H9 (cell line): Measurements from ENCODE around the gene IL24. TPM values are rescaled to one million over a fixed set of nuclear protein-coding genes. Genes with fewer than 3 reads are reported as not detected.

Experiments used
- DNase-seq: peaks from one replicate; pipeline ENCODE4 v3.0.0-alpha.2; 2017
- H2AFZ ChIP-seq: one replicate; pipeline ENCODE4 v1.6.1; 2013; ENCODE audit warnings: mild to moderate bottlenecking, low read length, control low read depth, moderate library complexity
- H2AK5ac ChIP-seq: 2 replicates; pipeline ENCODE4 v1.6.1; 2013; ENCODE audit warnings: low read length, control low read depth, mixed read lengths; ENCODE audit not compliant: insufficient read length
- H2BK120ac ChIP-seq: one replicate; pipeline ENCODE4 v1.6.1; 2013; ENCODE audit warnings: low read depth, mild to moderate bottlenecking, low read length, control low read depth, inconsistent platforms; ENCODE audit not compliant: poor library complexity, severe bottlenecking
- H2BK12ac ChIP-seq: 2 replicates; pipeline ENCODE4 v1.6.1; 2013; ENCODE audit warnings: low read length, control low read depth, mixed read lengths, low read depth; ENCODE audit not compliant: insufficient read length
- H2BK15ac ChIP-seq: 2 replicates; pipeline ENCODE4 v1.6.1; 2013; ENCODE audit warnings: low read depth, low read length, control low read depth
- H2BK20ac ChIP-seq: one replicate; pipeline ENCODE4 v1.6.1; 2013; ENCODE audit warnings: low read depth, mild to moderate bottlenecking, low read length, control low read depth, inconsistent platforms; ENCODE audit not compliant: poor library complexity, severe bottlenecking
- H2BK5ac ChIP-seq: 2 replicates; pipeline ENCODE4 v1.6.1; 2013; ENCODE audit warnings: low read length, control low read depth, mixed read lengths; ENCODE audit not compliant: insufficient read length
- H3K14ac ChIP-seq: 2 replicates; pipeline ENCODE4 v1.6.1; 2013; ENCODE audit warnings: low read length, control low read depth; ENCODE audit not compliant: insufficient read depth
- H3K18ac ChIP-seq: 2 replicates; pipeline ENCODE4 v1.6.1; 2013; ENCODE audit warnings: low read depth, mild to moderate bottlenecking, mixed read lengths, low read length, control low read depth; ENCODE audit not compliant: insufficient read length
- H3K23ac ChIP-seq: 2 replicates; pipeline ENCODE4 v1.6.1; 2013; ENCODE audit warnings: low read length, control low read depth, mixed read lengths, low read depth; ENCODE audit not compliant: insufficient read length
- H3K23me2 ChIP-seq: 2 replicates; pipeline ENCODE4 v1.6.1; 2013; ENCODE audit warnings: low read depth, mild to moderate bottlenecking, mixed read lengths, low read length, control low read depth; ENCODE audit not compliant: insufficient read length, poor library complexity, severe bottlenecking
- H3K27ac ChIP-seq: 2 replicates; pipeline ENCODE4 v1.5.1; 2013; ENCODE audit warnings: low read length, control low read depth, mixed read lengths, low read depth; ENCODE audit not compliant: insufficient read length
- H3K27me3 ChIP-seq: 2 replicates; pipeline ENCODE4 v1.6.1; 2013; ENCODE audit warnings: low read length, control low read depth, inconsistent platforms; ENCODE audit not compliant: insufficient read depth
- H3K4ac ChIP-seq: 2 replicates; pipeline ENCODE4 v1.6.1; 2013; ENCODE audit warnings: low read depth, mild to moderate bottlenecking, control low read depth, inconsistent platforms, low read length, moderate library complexity
- H3K4me1 ChIP-seq: 2 replicates; pipeline ENCODE4 v1.6.1; 2013; ENCODE audit warnings: low read length, control low read depth, inconsistent platforms; ENCODE audit not compliant: insufficient read depth
- H3K4me2 ChIP-seq: 2 replicates; pipeline ENCODE4 v1.6.1; 2013; ENCODE audit warnings: low read length, control low read depth, mixed read lengths; ENCODE audit not compliant: insufficient read length, insufficient read depth
- H3K56ac ChIP-seq: 2 replicates; pipeline ENCODE4 v1.6.1; 2013; ENCODE audit warnings: low read depth, mild to moderate bottlenecking, mixed read lengths, low read length, control low read depth; ENCODE audit not compliant: insufficient read length
- H3K79me1 ChIP-seq: 2 replicates; pipeline ENCODE4 v1.6.1; 2013; ENCODE audit warnings: low read depth, mild to moderate bottlenecking, moderate library complexity, low read length, control low read depth, inconsistent platforms; ENCODE audit not compliant: insufficient read depth, poor library complexity, severe bottlenecking
- H3K79me2 ChIP-seq: 2 replicates; pipeline ENCODE4 v1.6.1; 2013; ENCODE audit warnings: low read length, control low read depth, inconsistent platforms; ENCODE audit not compliant: insufficient read depth
- H3K9ac ChIP-seq: 2 replicates; pipeline ENCODE4 v1.6.1; 2013; ENCODE audit warnings: low read length, control low read depth, mixed read lengths; ENCODE audit not compliant: insufficient read length; ENCODE audit errors: extremely low read depth
- H3K9me3 ChIP-seq: one replicate; pipeline ENCODE4 v1.6.1; 2013; ENCODE audit warnings: low read depth, low read length, inconsistent platforms; ENCODE audit not compliant: control insufficient read depth
- H3T11ph ChIP-seq: one replicate; pipeline ENCODE4 v1.6.1; 2013; ENCODE audit warnings: mild to moderate bottlenecking, low read length, control low read depth, inconsistent platforms
- H4K20me1 ChIP-seq: one replicate; pipeline ENCODE4 v1.6.1; 2013; ENCODE audit not compliant: control insufficient read depth, insufficient read length, insufficient read depth
- H4K5ac ChIP-seq: 2 replicates; pipeline ENCODE4 v1.6.1; 2013; ENCODE audit warnings: low read depth, mild to moderate bottlenecking, mixed read lengths, low read length, control low read depth; ENCODE audit not compliant: insufficient read length
- H4K8ac ChIP-seq: replicated peaks from 2 replicates; pipeline ENCODE4 v1.6.1; 2013; ENCODE audit warnings: low read length, control low read depth, mixed read lengths, low read depth; ENCODE audit not compliant: insufficient read length
- H4K91ac ChIP-seq: 2 replicates; pipeline ENCODE4 v1.6.1; 2013; ENCODE audit warnings: low read depth, mild to moderate bottlenecking, moderate library complexity, mixed read lengths, low read length, control low read depth; ENCODE audit not compliant: insufficient read length
- H3K27ac Mint-ChIP-seq, 3 experiments: 2 replicates in 2 of 3; 3 replicates in 1 of 3; pipeline ENCODE4 v1.8.0; 2020 to 2021; ENCODE audit warnings: mixed read lengths in 3 of 3, mild to moderate bottlenecking in 1 of 3, moderate library complexity in 1 of 3
- H3K27me3 Mint-ChIP-seq: 2 replicates; pipeline ENCODE4 v1.8.0; 2021; ENCODE audit warnings: low read depth, mild to moderate bottlenecking, moderate library complexity, mixed read lengths
- H3K36me3 Mint-ChIP-seq, 3 experiments: 2 replicates in 2 of 3; 3 replicates in 1 of 3; pipeline ENCODE4 v1.8.0; 2020 to 2021; ENCODE audit warnings: low read depth in 3 of 3, mixed read lengths in 3 of 3; ENCODE audit not compliant: insufficient read depth in 1 of 3
- H3K4me1 Mint-ChIP-seq, 2 experiments: 2 replicates each; pipeline ENCODE4 v1.8.0; 2020; ENCODE audit warnings: mixed read lengths in 2 of 2
- H3K4me3 Mint-ChIP-seq, 2 experiments: 2 replicates in 1 of 2; 3 replicates in 1 of 2; pipeline ENCODE4 v1.8.0; 2020 to 2021; ENCODE audit warnings: mild to moderate bottlenecking in 2 of 2, mixed read lengths in 2 of 2, moderate library complexity in 1 of 2
- H3K9me3 Mint-ChIP-seq, 2 experiments: 2 replicates in 1 of 2; 3 replicates in 1 of 2; pipeline ENCODE4 v1.8.0; 2020; ENCODE audit warnings: mild to moderate bottlenecking in 2 of 2, mixed read lengths in 2 of 2, moderate library complexity in 1 of 2
- WGBS: extraction: QIAGEN DNeasy Blood & Tissue Kit; methylation state at CpG from one replicate; pipeline ENCODE4 v1.1.7; 2013; ENCODE audit warnings: missing lambda C conversion rate, low lambda C conversion rate, mixed read lengths; ENCODE audit not compliant: insufficient read length; ENCODE audit errors: extremely low coverage; 5-methylcytosine and 5-hydroxymethylcytosine counted together
- total RNA-seq: library from RNA; stranded (reverse); gene quantifications from 2 replicates; pipeline ENCODE4 v1.2.1, GENCODE V29; 2021
- TF ChIP-seq, protein P1 (sequence below): fragments of 200-600 bp; sonication (generic); conservative IDR thresholded peaks from 3 replicates; pipeline ENCODE4 v1.8.0; 2021; ENCODE audit warnings: antibody characterized with exemption, mild to moderate bottlenecking

Gene IL24
- total RNA-seq, 1 experiment from 2014 or later, result not detected

DNA sequence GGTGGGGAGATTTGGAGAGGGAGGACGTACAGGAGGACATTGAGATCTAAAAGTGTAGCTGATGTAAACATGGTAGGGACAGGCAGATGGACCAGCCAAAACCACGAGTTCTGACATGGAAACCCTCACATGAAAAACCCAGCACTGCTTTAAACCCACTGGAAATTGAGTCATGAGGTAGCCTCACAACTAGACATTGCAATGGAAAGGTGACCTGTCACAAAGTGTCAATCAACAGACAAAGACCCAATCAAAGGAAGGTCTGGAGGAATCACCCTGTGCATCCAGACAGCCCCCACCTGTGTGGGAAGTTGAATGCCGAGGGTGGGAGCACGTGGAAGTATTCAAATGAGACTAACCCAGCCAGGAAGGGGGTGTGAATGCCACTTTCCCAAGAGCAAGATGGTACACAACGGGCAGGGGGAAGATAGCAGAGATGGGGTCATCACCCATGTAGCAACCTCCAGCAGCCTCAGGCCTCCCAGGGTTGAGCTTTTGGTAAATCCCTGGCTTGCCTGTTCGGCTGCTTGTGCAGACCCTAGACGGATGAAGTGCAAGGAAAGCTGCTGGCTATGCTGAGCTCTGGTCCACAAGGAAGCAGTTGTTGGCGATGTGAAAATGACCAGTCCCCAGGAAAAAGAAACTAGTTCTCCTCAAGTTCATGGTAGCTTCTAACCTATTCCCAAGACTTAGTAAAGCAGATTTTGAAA lies 18.9 kb downstream of the IL24 start:
- H2BK20ac ChIP-seq, result no peak overlapping the region
- H3K4me2 ChIP-seq, result no peak overlapping the region
- no peaks in the 10 kb centered on the region for H3K9me3 Mint-ChIP-seq
- H3K27ac ChIP-seq, result no peak overlapping the region
- no peak overlapping the region for H4K8ac ChIP-seq
- H4K20me1 ChIP-seq, result no peaks in the 10 kb centered on the region
- H3K4me1 ChIP-seq, result no peaks in the 10 kb centered on the region
- no peak overlapping the region for H3K18ac ChIP-seq
- H3K56ac ChIP-seq, result no peak overlapping the region
- H2AFZ ChIP-seq, result no peak overlapping the region
- H3K4me3 Mint-ChIP-seq, result no peak overlapping the region
- no peak overlapping the region for H4K5ac ChIP-seq
- no peak overlapping the region for H2BK5ac ChIP-seq
- no peak overlapping the region for H3K23ac ChIP-seq
- peaks cover 43% of the 10 kb centered on the region for H3K27me3 Mint-ChIP-seq
- no peak overlapping the region for H3K14ac ChIP-seq
- H2BK120ac ChIP-seq, result no peak overlapping the region
- H2BK12ac ChIP-seq, result no peak overlapping the region
- H3T11ph ChIP-seq, result no peak overlapping the region
- H3K79me1 ChIP-seq, result no peaks in the 10 kb centered on the region
- H2AK5ac ChIP-seq, result no peak overlapping the region
- H3K36me3 Mint-ChIP-seq, result no peaks in the 10 kb centered on the region
- WGBS, result no CpG with 5 or more reads among the region's 8 CpGs
- H3K79me2 ChIP-seq, result no peaks in the 10 kb centered on the region
- no peaks in the 10 kb centered on the region for H3K9me3 ChIP-seq
- TF ChIP-seq, protein P1, sequence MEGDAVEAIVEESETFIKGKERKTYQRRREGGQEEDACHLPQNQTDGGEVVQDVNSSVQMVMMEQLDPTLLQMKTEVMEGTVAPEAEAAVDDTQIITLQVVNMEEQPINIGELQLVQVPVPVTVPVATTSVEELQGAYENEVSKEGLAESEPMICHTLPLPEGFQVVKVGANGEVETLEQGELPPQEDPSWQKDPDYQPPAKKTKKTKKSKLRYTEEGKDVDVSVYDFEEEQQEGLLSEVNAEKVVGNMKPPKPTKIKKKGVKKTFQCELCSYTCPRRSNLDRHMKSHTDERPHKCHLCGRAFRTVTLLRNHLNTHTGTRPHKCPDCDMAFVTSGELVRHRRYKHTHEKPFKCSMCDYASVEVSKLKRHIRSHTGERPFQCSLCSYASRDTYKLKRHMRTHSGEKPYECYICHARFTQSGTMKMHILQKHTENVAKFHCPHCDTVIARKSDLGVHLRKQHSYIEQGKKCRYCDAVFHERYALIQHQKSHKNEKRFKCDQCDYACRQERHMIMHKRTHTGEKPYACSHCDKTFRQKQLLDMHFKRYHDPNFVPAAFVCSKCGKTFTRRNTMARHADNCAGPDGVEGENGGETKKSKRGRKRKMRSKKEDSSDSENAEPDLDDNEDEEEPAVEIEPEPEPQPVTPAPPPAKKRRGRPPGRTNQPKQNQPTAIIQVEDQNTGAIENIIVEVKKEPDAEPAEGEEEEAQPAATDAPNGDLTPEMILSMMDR, result no peak
- H3K27ac Mint-ChIP-seq, result no peak overlapping the region
- H2BK15ac ChIP-seq, result no peak overlapping the region
- no peak for DNase-seq
- H4K91ac ChIP-seq, result no peak overlapping the region
- no peaks in the 10 kb centered on the region for H3K23me2 ChIP-seq
- no peak overlapping the region for H3K9ac ChIP-seq
- H3K4me1 Mint-ChIP-seq, result no peaks in the 10 kb centered on the region
- H3K4ac ChIP-seq, result no peak overlapping the region
- H3K27me3 ChIP-seq, result no peaks in the 10 kb centered on the region; the same call in 1 of the 2 replicates
